NT2/D1 (cell line): ENCODE data around the gene PARD6G.
A peak's percentile ranks its signal among the peaks of the same experiment; 100 is the strongest.
"Not testable (repeated sequence)": the region's sequence is repeated elsewhere in the genome, so short reads cannot be mapped to it uniquely, and the experiment has no call there.

Experiments
- DNase-seq: peaks from one replicate; pipeline ENCODE4 v3.0.0-alpha.2; 2011; ENCODE audit warnings: low read depth, low spot score
- H3K27me3 ChIP-seq: 2 replicates; pipeline ENCODE4 v1.6.0; 2011; ENCODE audit warnings: mild to moderate bottlenecking; ENCODE audit not compliant: insufficient read length, insufficient read depth
- H3K36me3 ChIP-seq: 2 replicates; pipeline ENCODE4 v1.6.1; 2011; ENCODE audit warnings: mild to moderate bottlenecking, low read length, mixed read lengths; ENCODE audit not compliant: insufficient read depth, insufficient read length
- H3K4me1 ChIP-seq: 2 replicates; pipeline ENCODE4 v1.5.1; 2011; ENCODE audit not compliant: insufficient read depth, insufficient read length
- H3K4me3 ChIP-seq: 2 replicates; pipeline ENCODE4 v1.5.1; 2011; ENCODE audit warnings: low read depth; ENCODE audit not compliant: insufficient read length
- H3K9ac ChIP-seq: 2 replicates; pipeline ENCODE4 v1.6.0; 2011; ENCODE audit warnings: low read depth; ENCODE audit not compliant: insufficient read length
- H3K9me3 ChIP-seq: 2 replicates; pipeline ENCODE4 v1.5.1; 2011; ENCODE audit warnings: mild to moderate bottlenecking, low read length; ENCODE audit not compliant: insufficient read depth
- SUZ12 ChIP-seq: IDR thresholded peaks from 2 replicates; pipeline ENCODE4 v1.6.1; 2011; ENCODE audit not compliant: insufficient read length, insufficient read depth; ENCODE audit errors: extremely low read depth
- YY1 ChIP-seq: IDR thresholded peaks from 2 replicates; pipeline ENCODE4 v1.6.1; 2011; ENCODE audit not compliant: insufficient read length, insufficient read depth
- ZNF274 ChIP-seq: IDR thresholded peaks from 2 replicates; pipeline ENCODE4 v1.6.1; 2011; ENCODE audit warnings: mild to moderate bottlenecking, low read depth, low read length

Gene PARD6G, protein sequence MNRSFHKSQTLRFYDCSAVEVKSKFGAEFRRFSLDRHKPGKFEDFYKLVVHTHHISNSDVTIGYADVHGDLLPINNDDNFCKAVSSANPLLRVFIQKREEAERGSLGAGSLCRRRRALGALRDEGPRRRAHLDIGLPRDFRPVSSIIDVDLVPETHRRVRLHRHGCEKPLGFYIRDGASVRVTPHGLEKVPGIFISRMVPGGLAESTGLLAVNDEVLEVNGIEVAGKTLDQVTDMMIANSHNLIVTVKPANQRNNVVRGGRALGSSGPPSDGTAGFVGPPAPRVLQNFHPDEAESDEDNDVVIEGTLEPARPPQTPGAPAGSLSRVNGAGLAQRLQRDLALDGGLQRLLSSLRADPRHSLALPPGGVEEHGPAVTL

GRCh38 chr18:80247393-80247841, at the start of gene PARD6G:
TSS of gene PARD6G (minus strand) at chr18:80247514. CDS start at chr18:80247348, 166 bp downstream.
- no peak for DNase-seq
- peaks cover 17% of the 10 kb centered on the region for H3K27me3 ChIP-seq
- H3K9ac ChIP-seq = peak within 1 kb of the TSS; percentile 81
- no peaks in the 10 kb centered on the region for H3K4me1 ChIP-seq
- peaks cover 4% of the 10 kb centered on the region for H3K36me3 ChIP-seq
- H3K9me3 ChIP-seq = no peaks in the 10 kb centered on the region
- peak within 1 kb of the TSS; percentile 64 for H3K4me3 ChIP-seq
- TF ChIP-seq ZNF274 (no peak), SUZ12 (no peak), YY1 (no peak)

DNA sequence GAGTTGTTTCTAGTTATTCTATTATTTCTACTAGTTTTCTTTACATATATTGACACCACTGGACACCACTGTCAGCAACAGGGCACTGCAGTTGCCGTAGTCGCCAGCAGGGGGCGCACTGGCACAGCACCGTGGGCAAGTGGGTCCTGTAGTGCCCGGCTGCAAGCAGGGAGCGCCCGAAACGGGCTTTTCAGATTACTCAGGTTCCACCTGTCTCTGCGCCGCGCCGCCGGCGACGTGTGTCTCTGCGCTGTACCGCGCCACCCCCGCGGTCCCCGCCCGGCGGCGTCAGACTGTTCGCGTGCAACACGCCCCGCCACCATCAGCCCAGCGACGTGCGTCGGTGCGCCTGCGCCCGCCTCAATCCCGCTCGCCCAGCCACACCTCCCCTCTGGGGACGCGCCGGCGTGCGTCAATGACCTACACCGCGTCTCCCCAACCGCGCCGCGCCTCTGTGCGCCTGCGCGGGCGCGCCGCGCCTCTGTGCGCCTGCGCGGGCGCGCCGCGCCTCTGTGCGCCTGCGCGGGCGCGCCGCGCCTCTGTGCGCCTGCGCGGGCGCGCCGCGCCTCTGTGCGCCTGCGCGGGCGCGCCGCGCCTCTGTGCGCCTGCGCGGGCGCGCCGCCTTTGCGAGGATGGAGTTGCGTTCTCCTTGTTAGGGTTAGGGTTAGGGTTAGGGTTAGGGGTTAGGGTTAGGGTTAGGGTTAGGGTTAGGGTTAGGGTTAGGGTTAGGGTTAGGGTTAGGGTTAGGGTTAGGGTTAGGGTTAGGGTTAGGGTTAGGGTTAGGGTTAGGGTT, 15.1 kb upstream of the PARD6G start:
- not testable (repeated sequence) for DNase-seq, H3K36me3 ChIP-seq, H3K27me3 ChIP-seq, H3K9ac ChIP-seq, H3K4me1 ChIP-seq, H3K4me3 ChIP-seq
- peaks cover 14% of the 10 kb centered on the region; the same call in 1 of the 2 replicates for H3K9me3 ChIP-seq

DNA sequence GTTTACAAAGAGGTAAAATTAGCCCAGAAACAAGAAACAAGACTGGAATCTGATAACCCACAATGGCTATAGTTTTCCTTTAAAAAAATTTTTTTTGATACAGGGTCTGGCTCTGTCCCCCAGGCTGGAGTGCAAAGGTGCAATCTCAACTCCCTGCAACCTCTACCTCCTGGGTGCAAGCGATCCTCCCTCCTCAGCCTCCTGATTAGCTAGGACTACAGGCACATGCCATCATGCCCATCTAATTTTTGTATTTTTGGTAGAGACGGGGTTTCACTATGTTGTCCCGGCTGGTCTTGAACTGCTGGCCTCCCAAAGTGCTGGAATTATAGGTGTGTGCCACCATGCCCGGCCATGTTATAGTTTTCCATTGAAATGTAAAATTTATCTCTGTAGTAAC, 12.3 kb upstream of the PARD6G start:
- Histone ChIP-seq H3K9me3 (peaks cover 28% of the 10 kb centered on the region; the same call in 1 of the 2 replicates), H3K36me3 (no peaks in the 10 kb centered on the region), H3K4me1 (no peaks in the 10 kb centered on the region), H3K4me3 (no peak overlapping the region), H3K27me3 (no peaks in the 10 kb centered on the region), H3K9ac (no peak overlapping the region)
- no peak for DNase-seq
- TF ChIP-seq YY1 (no peak), ZNF274 (no peak), SUZ12 (no peak)

DNA sequence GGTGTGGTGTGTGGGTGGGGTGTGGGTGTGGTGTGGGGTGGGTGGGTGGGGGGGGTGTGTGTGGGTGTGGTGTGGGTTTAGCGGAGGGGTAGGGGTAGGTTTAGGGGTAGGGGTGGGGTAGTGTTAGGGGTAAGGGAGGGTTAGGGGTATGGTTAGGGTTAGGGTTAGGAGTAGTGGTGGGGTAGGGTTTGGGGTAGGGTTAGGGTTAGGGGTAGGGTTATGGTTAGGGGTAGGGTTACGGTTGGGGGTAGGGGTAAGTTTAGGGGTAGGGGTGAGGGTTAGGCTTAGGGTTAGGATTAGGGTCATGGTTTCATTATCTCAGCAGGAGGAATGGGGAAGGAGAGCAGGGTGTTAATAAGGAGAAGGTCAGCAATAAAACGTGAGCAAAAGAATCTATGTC, 11.3 kb upstream of the PARD6G start:
- Histone ChIP-seq H3K27me3 (peaks cover 2% of the 10 kb centered on the region), H3K9me3 (peaks cover 36% of the 10 kb centered on the region; the same call in 1 of the 2 replicates), H3K4me3 (no peak overlapping the region), H3K4me1 (no peaks in the 10 kb centered on the region), H3K9ac (no peak overlapping the region), H3K36me3 (no peaks in the 10 kb centered on the region)
- TF ChIP-seq SUZ12 (no peak), ZNF274 (no peak), YY1 (no peak)
- no peak for DNase-seq

- H3K9ac ChIP-seq, H3K4me3 ChIP-seq, H3K27me3 ChIP-seq, H3K36me3 ChIP-seq, H3K4me1 ChIP-seq: not testable (repeated sequence)
- peak; percentile 22 for DNase-seq
- H3K9me3 ChIP-seq = peaks cover 36% of the 10 kb centered on the region; the same call in 1 of the 2 replicates
Observed at GRCh38 chr18:80257579-80258543, 10.5 kb upstream of the PARD6G start.

DNA sequence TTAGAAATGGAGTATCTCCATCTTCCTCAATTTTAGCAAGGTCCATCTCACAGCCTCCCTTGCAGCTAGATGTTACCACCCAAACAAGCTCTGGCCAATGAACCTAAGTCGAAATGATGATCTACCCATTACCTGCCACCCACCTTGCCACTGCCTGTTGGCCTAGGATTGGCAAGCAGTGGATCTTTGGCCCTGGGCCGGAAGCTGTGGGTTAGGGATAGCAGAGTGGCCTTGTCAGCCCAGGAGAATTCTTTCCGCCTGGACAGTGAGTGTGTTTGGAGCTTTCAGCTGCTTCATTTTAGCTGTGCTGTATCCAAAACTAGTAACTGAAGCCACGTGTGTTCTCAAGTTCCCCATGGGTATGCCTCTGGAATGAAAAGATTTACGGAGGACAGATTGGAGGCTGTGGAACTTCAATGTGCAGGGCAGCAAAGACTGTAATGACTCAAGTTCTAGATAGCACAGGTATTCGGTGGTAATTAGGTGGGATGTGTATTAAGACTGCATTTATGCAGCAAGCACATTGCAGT, 7.7 kb upstream of the PARD6G start:
- H3K9ac ChIP-seq = no peak overlapping the region
- TF ChIP-seq YY1 = no peak
- no peak for TF ChIP-seq ZNF274
- no peak for TF ChIP-seq SUZ12

More for the DNA sequence above, 7.7 kb upstream of the PARD6G start:
- no peak overlapping the region for H3K4me3 ChIP-seq
- no peaks in the 10 kb centered on the region for H3K4me1 ChIP-seq
- H3K27me3 ChIP-seq = peaks cover 2% of the 10 kb centered on the region
- DNase-seq = no peak
- no peaks in the 10 kb centered on the region for H3K36me3 ChIP-seq
- H3K9me3 ChIP-seq = peaks cover 32% of the 10 kb centered on the region; the same call in 1 of the 2 replicates
